T-helper 1 cell treated with Interleukin-12 subunit alpha and Interleukin-12 subunit beta and Interleukin-4 antibody, amounts not matched to agents 30 μg/mL and 1 μg/mL, for 36 hours (primary cell): ENCODE measurements around the gene SLC4A1.

Experiments used
- H3K27ac Mint-ChIP-seq: one replicate; pipeline ENCODE4 v1.8.0; 2021; ENCODE audit warnings: mild to moderate bottlenecking, mixed read lengths
- H3K27me3 Mint-ChIP-seq: one replicate; pipeline ENCODE4 v1.8.0; 2021; ENCODE audit warnings: low read depth, mixed read lengths
- H3K36me3 Mint-ChIP-seq: one replicate; pipeline ENCODE4 v1.8.0; 2021; ENCODE audit warnings: low read depth, mixed read lengths
- H3K4me1 Mint-ChIP-seq: one replicate; pipeline ENCODE4 v1.8.0; 2021; ENCODE audit warnings: low read depth, mixed read lengths
- H3K4me3 Mint-ChIP-seq: one replicate; pipeline ENCODE4 v1.8.0; 2021; ENCODE audit warnings: mild to moderate bottlenecking, moderate library complexity, mixed read lengths
- H3K9me3 Mint-ChIP-seq: one replicate; pipeline ENCODE4 v1.8.0; 2021; ENCODE audit warnings: mixed read lengths

SLC4A1 gene

GRCh38 chr17:44307387-44308186 is 39.7 kb upstream of the SLC4A1 start:
- Mint-ChIP-seq H3K4me1 (peaks cover 15% of the 10 kb centered on the region), H3K27me3 (peaks cover 39% of the 10 kb centered on the region), H3K36me3 (no peaks in the 10 kb centered on the region), H3K27ac (peak overlapping the region; percentile 68), H3K9me3 (no peaks in the 10 kb centered on the region), H3K4me3 (peak overlapping the region; percentile 60)

- peaks cover 11% of the 10 kb centered on the region for H3K4me1 Mint-ChIP-seq
- no peaks in the 10 kb centered on the region for H3K9me3 Mint-ChIP-seq
- peaks cover 33% of the 10 kb centered on the region for H3K27me3 Mint-ChIP-seq
- H3K4me3 Mint-ChIP-seq, result no peak overlapping the region
- H3K36me3 Mint-ChIP-seq, result no peaks in the 10 kb centered on the region
- H3K27ac Mint-ChIP-seq, result no peak overlapping the region
These were observed 36.7 kb upstream of the SLC4A1 start for GRCh38 chr17:44304651-44305050.

GRCh38 chr17:44297975-44298374 is 30.0 kb upstream of the SLC4A1 start:
- H3K4me3 Mint-ChIP-seq, result no peak overlapping the region
- H3K27ac Mint-ChIP-seq, result no peak overlapping the region
- H3K9me3 Mint-ChIP-seq, result no peaks in the 10 kb centered on the region
- peaks cover 6% of the 10 kb centered on the region for H3K27me3 Mint-ChIP-seq
- H3K36me3 Mint-ChIP-seq, result no peaks in the 10 kb centered on the region
- H3K4me1 Mint-ChIP-seq, result no peaks in the 10 kb centered on the region

GRCh38 chr17:44293509-44294226 is 25.7 kb upstream of the SLC4A1 start:
- H3K27ac Mint-ChIP-seq, result no peak overlapping the region
- H3K9me3 Mint-ChIP-seq, result no peaks in the 10 kb centered on the region
- peaks cover 7% of the 10 kb centered on the region for H3K27me3 Mint-ChIP-seq
- H3K4me3 Mint-ChIP-seq, result no peak overlapping the region
- no peaks in the 10 kb centered on the region for H3K36me3 Mint-ChIP-seq
- H3K4me1 Mint-ChIP-seq, result no peaks in the 10 kb centered on the region

- H3K36me3 Mint-ChIP-seq, result no peaks in the 10 kb centered on the region
- H3K27me3 Mint-ChIP-seq, result peaks cover 12% of the 10 kb centered on the region
- no peaks in the 10 kb centered on the region for H3K9me3 Mint-ChIP-seq
- no peak overlapping the region for H3K27ac Mint-ChIP-seq
- no peaks in the 10 kb centered on the region for H3K4me1 Mint-ChIP-seq
- no peak overlapping the region for H3K4me3 Mint-ChIP-seq
These were observed 19.7 kb upstream of the SLC4A1 start for GRCh38 chr17:44287651-44288050.

GRCh38 chr17:44284024-44284400 is 16.1 kb upstream of the SLC4A1 start:
- Mint-ChIP-seq H3K4me1 (peaks cover 11% of the 10 kb centered on the region), H3K36me3 (no peaks in the 10 kb centered on the region), H3K9me3 (no peaks in the 10 kb centered on the region), H3K27ac (no peak overlapping the region), H3K4me3 (no peak overlapping the region), H3K27me3 (peaks cover 5% of the 10 kb centered on the region)

- Mint-ChIP-seq H3K4me3 (no peak overlapping the region), H3K4me1 (peaks cover 11% of the 10 kb centered on the region), H3K9me3 (no peaks in the 10 kb centered on the region), H3K27ac (no peak overlapping the region), H3K27me3 (peaks cover 4% of the 10 kb centered on the region), H3K36me3 (no peaks in the 10 kb centered on the region)
These were observed 15.5 kb upstream of the SLC4A1 start for GRCh38 chr17:44283344-44284023.

GRCh38 chr17:44282264-44282663 is 14.3 kb upstream of the SLC4A1 start:
- Mint-ChIP-seq H3K36me3 (no peaks in the 10 kb centered on the region), H3K27me3 (no peaks in the 10 kb centered on the region), H3K4me3 (no peak overlapping the region), H3K9me3 (no peaks in the 10 kb centered on the region), H3K4me1 (peaks cover 11% of the 10 kb centered on the region), H3K27ac (no peak overlapping the region)

GRCh38 chr17:44281570-44281969 is 13.6 kb upstream of the SLC4A1 start:
- Mint-ChIP-seq H3K4me1 (peaks cover 11% of the 10 kb centered on the region), H3K27ac (no peak overlapping the region)

GRCh38 chr17:44280392-44280937 is 12.5 kb upstream of the SLC4A1 start:
- Mint-ChIP-seq H3K9me3 (no peaks in the 10 kb centered on the region), H3K4me3 (peak overlapping the region; percentile 38), H3K27ac (no peak overlapping the region)

More at GRCh38 chr17:44281570-44281969, 13.6 kb upstream of the SLC4A1 start:
- H3K36me3 Mint-ChIP-seq, result no peaks in the 10 kb centered on the region
- peaks cover 3% of the 10 kb centered on the region for H3K27me3 Mint-ChIP-seq
- H3K9me3 Mint-ChIP-seq, result no peaks in the 10 kb centered on the region
- H3K4me3 Mint-ChIP-seq, result no peak overlapping the region

GRCh38 chr17:44279666-44280391 is 11.9 kb upstream of the SLC4A1 start:
- Mint-ChIP-seq H3K27ac (no peak overlapping the region), H3K4me1 (peaks cover 11% of the 10 kb centered on the region), H3K4me3 (peak overlapping the region; percentile 38), H3K27me3 (peaks cover 10% of the 10 kb centered on the region), H3K36me3 (no peaks in the 10 kb centered on the region), H3K9me3 (no peaks in the 10 kb centered on the region)

More at GRCh38 chr17:44280392-44280937, 12.5 kb upstream of the SLC4A1 start:
- Mint-ChIP-seq H3K36me3 (no peaks in the 10 kb centered on the region), H3K27me3 (peaks cover 5% of the 10 kb centered on the region), H3K4me1 (peaks cover 11% of the 10 kb centered on the region)

- H3K27ac Mint-ChIP-seq, result no peak overlapping the region
- peaks cover 11% of the 10 kb centered on the region for H3K27me3 Mint-ChIP-seq
- no peaks in the 10 kb centered on the region for H3K9me3 Mint-ChIP-seq
- no peak overlapping the region for H3K4me3 Mint-ChIP-seq
- H3K4me1 Mint-ChIP-seq, result peaks cover 11% of the 10 kb centered on the region
- no peaks in the 10 kb centered on the region for H3K36me3 Mint-ChIP-seq
These were observed 11.4 kb upstream of the SLC4A1 start for GRCh38 chr17:44279346-44279665.

GRCh38 chr17:44277976-44278375 is 10.0 kb upstream of the SLC4A1 start:
- Mint-ChIP-seq H3K36me3 (no peaks in the 10 kb centered on the region), H3K4me1 (peaks cover 11% of the 10 kb centered on the region), H3K9me3 (no peaks in the 10 kb centered on the region), H3K27me3 (peaks cover 15% of the 10 kb centered on the region), H3K27ac (no peak overlapping the region), H3K4me3 (no peak overlapping the region)

- Mint-ChIP-seq H3K4me1 (no peaks in the 10 kb centered on the region), H3K36me3 (no peaks in the 10 kb centered on the region), H3K27me3 (peaks cover 15% of the 10 kb centered on the region), H3K4me3 (no peak overlapping the region), H3K9me3 (no peaks in the 10 kb centered on the region), H3K27ac (no peak overlapping the region)
These were observed 5.7 kb upstream of the SLC4A1 start for GRCh38 chr17:44273607-44274006.
